Endothelial cell of umbilical vein (primary cell): ENCODE data around the gene ONECUT2. TPM values are rescaled to one million over a fixed set of nuclear protein-coding genes. Genes with fewer than 3 reads are reported as not detected.

Source experiments
- BruUV-seq: library from RNA; stranded (reverse); fragments of 400-500 nt; replicated peaks from 2 replicates; lab custom pipeline; 2021; lab: Mats Ljungman, UMichigan
- CTCF ChIA-PET: fragments of 300-600, 350-600 bp; sonication (Branson Sonifier 250); formaldehyde crosslinking; loops from one replicate; lab custom pipeline; 2021; ENCODE audit warnings: antibody characterized with exemption, inconsistent platforms; lab: Charles Lee
- POLR2A ChIA-PET: fragments of 300-600, 350-600 bp; sonication (Branson Sonifier 250); formaldehyde crosslinking; loops from one replicate; lab custom pipeline; 2021; ENCODE audit warnings: antibody characterized with exemption, inconsistent platforms; lab: Charles Lee
- DNase-seq: peaks from one replicate; pipeline ENCODE4 v3.0.0-alpha.2; 2011; ENCODE audit warnings: low read depth, low spot score
- FAIRE-seq: peaks from 2 replicates; lab custom pipeline; 2011; peaks lifted over from hg19 to GRCh38; lab: Jason Lieb, UNC
- H2AFZ ChIP-seq: 2 replicates; pipeline ENCODE4 v1.6.0; 2012; ENCODE audit warnings: low read depth, low read length, control low read depth, inconsistent platforms
- H3K27ac ChIP-seq: 2 replicates; pipeline ENCODE4 v1.5.1; 2011; ENCODE audit warnings: low read depth, mild to moderate bottlenecking, control low read depth, low read length, moderate library complexity; ENCODE audit not compliant: insufficient read depth
- H3K27me3 ChIP-seq, 2 experiments: 2 replicates each; pipeline versions ENCODE4 v1.6.0 to v1.6.1; 2011; ENCODE audit warnings: low read length in 2 of 2, mixed read lengths in 1 of 2; ENCODE audit not compliant: control insufficient read depth in 2 of 2, insufficient read depth in 2 of 2
- H3K36me3 ChIP-seq, 2 experiments: 2 replicates in 1 of 2; 3 replicates in 1 of 2; pipeline ENCODE4 v1.5.1; 2011; ENCODE audit warnings: low read length in 2 of 2, mild to moderate bottlenecking in 1 of 2, moderate library complexity in 1 of 2; ENCODE audit not compliant: control insufficient read depth in 2 of 2, insufficient read depth in 2 of 2; ENCODE audit errors: extremely low read depth in 1 of 2
- H3K4me1 ChIP-seq: 3 replicates; pipeline ENCODE4 v1.5.1; 2011; ENCODE audit warnings: mild to moderate bottlenecking, low read length; ENCODE audit not compliant: control insufficient read depth, insufficient read depth; ENCODE audit errors: extremely low read depth
- H3K4me2 ChIP-seq: 2 replicates; pipeline ENCODE4 v1.6.1; 2011; ENCODE audit warnings: low read length, control low read depth, mixed read lengths; ENCODE audit not compliant: insufficient read depth
- H3K4me3 ChIP-seq, 3 experiments: fragments of 200-600 bp in 1 of 3; sonication (generic), shearing (Covaris generic) in 1 of 3; replicated peaks in 1 of 3; 2 replicates each; pipeline ENCODE4 v1.5.1; 2011 to 2016; ENCODE audit warnings: control low read depth in 3 of 3, low read length in 3 of 3, mild to moderate bottlenecking in 2 of 3, inconsistent platforms in 1 of 3, low read depth in 1 of 3, moderate library complexity in 1 of 3; ENCODE audit not compliant: insufficient read depth in 1 of 3
- H3K79me2 ChIP-seq: 2 replicates; pipeline ENCODE4 v1.6.0; 2012; ENCODE audit warnings: low read length, inconsistent platforms; ENCODE audit not compliant: control insufficient read depth, insufficient read depth
- H3K9ac ChIP-seq: replicated peaks from 2 replicates; pipeline ENCODE3; 2011; ENCODE audit warnings: low read length, control low read depth; ENCODE audit not compliant: insufficient read depth; ENCODE audit errors: extremely low read depth
- H3K9me1 ChIP-seq: replicated peaks from 3 replicates; pipeline ENCODE4 v1.6.0; 2011; ENCODE audit warnings: mild to moderate bottlenecking, low read length; ENCODE audit not compliant: control insufficient read depth, insufficient read depth; ENCODE audit errors: extremely low read depth
- H3K9me3 ChIP-seq: replicated peaks from 2 replicates; pipeline ENCODE4 v1.5.1; 2012; ENCODE audit warnings: low read length, inconsistent platforms; ENCODE audit not compliant: control insufficient read depth, insufficient read depth
- H4K20me1 ChIP-seq: replicated peaks from 2 replicates; pipeline ENCODE3; 2011; ENCODE audit warnings: mild to moderate bottlenecking, low read length; ENCODE audit not compliant: control insufficient read depth, insufficient read depth; ENCODE audit errors: extremely low read depth
- EZH2 ChIP-seq: IDR thresholded peaks from 2 replicates; pipeline ENCODE4 v1.6.1; 2012; ENCODE audit warnings: borderline replicate concordance, low read depth, mild to moderate bottlenecking, moderate library complexity, low read length, inconsistent platforms; ENCODE audit not compliant: severe bottlenecking
- JUN ChIP-seq: IDR thresholded peaks from 2 replicates; pipeline ENCODE4 v1.6.1; 2011; ENCODE audit warnings: borderline replicate concordance, low read depth; ENCODE audit not compliant: insufficient read length, insufficient read depth
- MYC ChIP-seq: IDR thresholded peaks from one replicate; pipeline ENCODE4 v1.6.1; 2011; ENCODE audit warnings: mild to moderate bottlenecking, low read depth, low read length
- POLR2A ChIP-seq: IDR thresholded peaks from 2 replicates; pipeline ENCODE4 v1.6.1; 2012; ENCODE audit warnings: low read depth, mild to moderate bottlenecking, control low read depth, low read length
- POLR2AphosphoS5 ChIP-seq: IDR thresholded peaks from 2 replicates; pipeline ENCODE4 v1.6.1; 2012; ENCODE audit warnings: low read depth, mild to moderate bottlenecking, control low read depth, low read length, moderate library complexity; ENCODE audit not compliant: insufficient read depth
- dilution Hi-C: fragments of 300-500 bp; cut with MboI; formaldehyde crosslinking; loops from one replicate; pipeline ENCODE4 v1.15.0; 2019; ENCODE audit warnings: low sequenced_read_pairs; ENCODE audit not compliant: extremely low pct_ligation_motif_present
- intact Hi-C: fragments of 100-400 bp; cut with micrococcal nuclease; formaldehyde crosslinking; loops from one replicate; pipeline ENCODE4 v1.10.0; 2022
- polyA plus RNA-seq, 4 experiments: library from polyadenylated mRNA; depleted of rRNA in 3 of 4; stranded (reverse) in 3 of 4; unstranded in 1 of 4; fragments of >200 nt; gene quantifications; 2 replicates each; pipeline versions ENCODE4 v1.2.1 to v1.2.3, GENCODE V29; 2011 to 2012; ENCODE audit warnings: missing spikeins in 1 of 4
- total RNA-seq: library from RNA; stranded (reverse); gene quantifications from 2 replicates; pipeline ENCODE4 v1.2.3, GENCODE V29; 2021
- TF ChIP-seq, protein P1 (sequence below): IDR thresholded peaks from 2 replicates; pipeline ENCODE4 v1.6.1; 2011; ENCODE audit not compliant: insufficient read depth, insufficient read length

ONECUT2 gene
- total and polyA plus RNA-seq, 2 donors (not counting 3 experiments of a cell fraction or from before 2014, with no cell fraction given) = 0.01 to 0.62 TPM

DNA sequence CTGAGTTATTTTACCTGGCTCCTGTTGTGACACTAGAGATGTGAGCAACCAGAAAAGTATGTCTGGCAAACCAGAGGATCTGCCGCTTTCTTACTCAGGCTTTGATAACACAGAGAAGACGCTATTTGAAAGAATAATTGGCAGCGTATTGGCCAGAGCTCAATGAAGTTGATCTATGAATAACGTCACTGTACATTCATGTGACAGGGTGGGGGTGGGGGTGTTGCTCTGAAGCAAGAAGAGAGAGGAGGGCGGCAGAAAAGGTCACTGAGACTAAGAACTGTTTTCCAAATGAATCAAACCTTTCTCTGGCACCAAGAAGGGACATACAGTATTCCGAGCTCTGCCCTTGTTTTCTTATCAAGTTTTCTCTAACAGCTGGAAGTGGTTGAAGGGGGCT is 1.7 kb upstream of the ONECUT2 start:
- Histone ChIP-seq H3K36me3 (no peaks in the 10 kb centered on the region), H3K9ac (no peak overlapping the region), H3K4me1 (peaks cover 18% of the 10 kb centered on the region), H4K20me1 (no peaks in the 10 kb centered on the region), H3K27me3 (peaks cover 85 to 92% of the 10 kb centered on the region in 2 experiments), H3K4me3 (no peak overlapping the region), H2AFZ (no peak overlapping the region), H3K9me3 (no peaks in the 10 kb centered on the region), H3K79me2 (no peaks in the 10 kb centered on the region), H3K4me2 (no peak overlapping the region), H3K27ac (no peak overlapping the region), H3K9me1 (no peaks in the 10 kb centered on the region)
- FAIRE-seq (no peak), DNase-seq (no peak)
- ChIA-PET POLR2A (no interaction called here), CTCF (interaction anchor here (0.6 to 1.1 kb wide), 2 partner anchors 564 to 1185 kb away, joined by 3 to 4 read pairs; no protein-coding TSS in a partner anchor)
- no TSS peak for BruUV-seq
- dilution Hi-C loops (no loop called here), intact Hi-C loops (no loop called here)
- TF ChIP-seq EZH2 (peak; percentile 71), MYC (no peak)

DNA sequence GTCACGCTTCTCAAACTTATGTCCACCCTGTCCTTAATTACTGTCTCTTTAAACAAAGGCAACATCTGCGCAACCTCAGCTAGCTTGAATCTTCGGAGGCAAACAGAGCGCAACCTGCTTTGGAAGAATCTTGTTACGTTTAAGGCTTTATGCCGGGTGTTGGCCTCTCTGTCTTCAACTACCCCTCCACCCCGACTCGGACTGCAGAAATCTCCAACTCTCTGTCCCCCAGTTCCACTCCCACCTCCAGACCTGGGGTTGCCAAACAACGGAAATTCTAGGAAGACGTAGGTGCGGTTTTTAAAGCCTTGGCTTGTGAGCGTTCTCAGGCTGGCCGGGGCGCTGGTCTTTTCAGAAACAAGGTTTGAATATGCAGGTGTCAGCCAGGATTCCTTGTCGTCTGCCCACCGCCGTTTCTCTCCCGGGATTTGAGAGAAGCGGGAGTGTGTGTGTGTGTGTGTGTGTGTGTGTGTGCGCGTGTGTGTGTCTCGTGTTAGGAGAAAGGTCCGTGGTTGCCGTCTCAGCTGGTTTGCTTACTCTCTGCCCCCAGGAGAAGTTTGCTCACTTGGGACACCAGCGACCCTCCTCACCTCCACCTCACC is 1.1 kb upstream of the ONECUT2 start:
- H3K27me3 ChIP-seq = peaks cover 85 to 92% of the 10 kb centered on the region in 2 experiments
- H3K4me2 ChIP-seq = no peak overlapping the region
- no peaks in the 10 kb centered on the region for H3K36me3 ChIP-seq
- dilution Hi-C loops = no loop called here
- H3K9me3 ChIP-seq = no peaks in the 10 kb centered on the region
- H4K20me1 ChIP-seq = no peaks in the 10 kb centered on the region
- H3K9ac ChIP-seq = no peak overlapping the region
- intact Hi-C loops = no loop called here
- DNase-seq = no peak
- FAIRE-seq = peak; percentile 49
- no peak overlapping the region for H3K27ac ChIP-seq
- no TSS peak for BruUV-seq
- H3K4me1 ChIP-seq = peaks cover 18% of the 10 kb centered on the region
- no peak overlapping the region for H2AFZ ChIP-seq
- no peak for TF ChIP-seq POLR2AphosphoS5
- TF ChIP-seq JUN = no peak
- TF ChIP-seq EZH2 = peak; percentile 91
- TF ChIP-seq, protein P1, sequence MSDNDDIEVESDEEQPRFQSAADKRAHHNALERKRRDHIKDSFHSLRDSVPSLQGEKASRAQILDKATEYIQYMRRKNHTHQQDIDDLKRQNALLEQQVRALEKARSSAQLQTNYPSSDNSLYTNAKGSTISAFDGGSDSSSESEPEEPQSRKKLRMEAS = no peak
- no peak for TF ChIP-seq POLR2A
- H3K4me3 ChIP-seq = no peak overlapping the region
- no peaks in the 10 kb centered on the region for H3K9me1 ChIP-seq
- POLR2A ChIA-PET = no interaction called here
- H3K79me2 ChIP-seq = no peaks in the 10 kb centered on the region
- CTCF ChIA-PET = interaction anchor here (1.0 to 1.7 kb wide), 4 partner anchors 12 to 683 kb away, joined by 3 to 11 read pairs (median 4); no protein-coding TSS in a partner anchor
